PC-3 (cell line): ENCODE results near the gene DNAH9.

Experiments
- CTCF ChIP-seq: fragments of 300-600 bp; sonication (generic); conservative IDR thresholded peaks from 2 replicates; pipeline ENCODE4 v1.5.1; 2017; ENCODE audit warnings: antibody characterized with exemption, low read depth, mild to moderate bottlenecking, low read length
- EZH2 ChIP-seq: fragments of 300-600 bp; sonication (generic); IDR thresholded peaks from one replicate; pipeline ENCODE4 v1.6.1; 2017; ENCODE audit warnings: antibody characterized with exemption, mild to moderate bottlenecking, low read length; ENCODE audit not compliant: unreplicated experiment

GRCh38 chr17:11853321-11854151 is 255.3 kb downstream of the DNAH9 start:
- no peak for TF ChIP-seq CTCF
- TF ChIP-seq EZH2, result no peak
